ENCODE measurements around the gene GTPBP6. TPM values are rescaled to one million over a fixed set of nuclear protein-coding genes. Genes with fewer than 3 reads are reported as not detected.

The GTPBP6 gene
- total and polyA plus RNA-seq, 8 donors = 20.3 to 57.8 (median 32.1) TPM

- DNase-seq (no peak), FAIRE-seq (no peak), ATAC-seq (no peak)
- no peak overlapping the region for H3K27ac ChIP-seq
- H3K27me3 ChIP-seq = no peaks in the 10 kb centered on the region
- intact Hi-C loops (cut with DNase I) = no loop called here
- H3K4me1 ChIP-seq = no peaks in the 10 kb centered on the region
- TF ChIP-seq, protein P1, sequence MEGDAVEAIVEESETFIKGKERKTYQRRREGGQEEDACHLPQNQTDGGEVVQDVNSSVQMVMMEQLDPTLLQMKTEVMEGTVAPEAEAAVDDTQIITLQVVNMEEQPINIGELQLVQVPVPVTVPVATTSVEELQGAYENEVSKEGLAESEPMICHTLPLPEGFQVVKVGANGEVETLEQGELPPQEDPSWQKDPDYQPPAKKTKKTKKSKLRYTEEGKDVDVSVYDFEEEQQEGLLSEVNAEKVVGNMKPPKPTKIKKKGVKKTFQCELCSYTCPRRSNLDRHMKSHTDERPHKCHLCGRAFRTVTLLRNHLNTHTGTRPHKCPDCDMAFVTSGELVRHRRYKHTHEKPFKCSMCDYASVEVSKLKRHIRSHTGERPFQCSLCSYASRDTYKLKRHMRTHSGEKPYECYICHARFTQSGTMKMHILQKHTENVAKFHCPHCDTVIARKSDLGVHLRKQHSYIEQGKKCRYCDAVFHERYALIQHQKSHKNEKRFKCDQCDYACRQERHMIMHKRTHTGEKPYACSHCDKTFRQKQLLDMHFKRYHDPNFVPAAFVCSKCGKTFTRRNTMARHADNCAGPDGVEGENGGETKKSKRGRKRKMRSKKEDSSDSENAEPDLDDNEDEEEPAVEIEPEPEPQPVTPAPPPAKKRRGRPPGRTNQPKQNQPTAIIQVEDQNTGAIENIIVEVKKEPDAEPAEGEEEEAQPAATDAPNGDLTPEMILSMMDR (IDR thresholded peaks at IDR 0.05) = no peak
- no peak overlapping the region for H3K4me3 ChIP-seq
- peaks cover 0 to 12% (median 0%) of the 10 kb centered on the region in 3 donors for H3K36me3 ChIP-seq
- H3K9me3 ChIP-seq = no peaks in the 10 kb centered on the region
- 78 to 79% methylated on average over 38 of the region's 38 CpGs for WGBS, 2 donors
Measured at GRCh38 chrX:362937-363620, 44.5 kb upstream of the GTPBP6 start.

DNA sequence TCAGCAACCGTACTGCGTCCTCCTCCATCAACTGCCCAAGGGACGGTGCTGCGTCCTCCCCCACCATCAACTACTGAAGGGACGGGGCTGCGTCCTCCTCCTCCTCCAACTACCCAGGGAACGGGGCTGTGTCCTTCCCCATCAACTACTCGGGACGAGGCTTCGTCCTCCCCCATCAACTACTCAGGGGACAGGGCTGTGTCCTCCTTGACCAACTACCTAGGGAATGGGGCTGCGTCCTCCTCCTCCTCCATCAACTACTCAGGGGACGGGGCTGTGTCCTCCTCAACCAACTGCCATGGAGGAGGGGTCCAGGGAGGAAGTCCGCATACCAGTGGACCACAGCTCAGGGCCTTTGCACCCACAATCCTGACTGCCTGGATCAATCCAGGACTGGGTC, 43.8 kb upstream of the GTPBP6 start:
- H3K4me1 ChIP-seq = no peaks in the 10 kb centered on the region
- H3K27ac ChIP-seq = no peak overlapping the region
- DNase-seq (no peak), ATAC-seq (no peak), FAIRE-seq (no peak)
- intact Hi-C loops (cut with DNase I) = no loop called here
- H3K36me3 ChIP-seq = peaks cover 0 to 12% (median 0%) of the 10 kb centered on the region in 3 donors
- H3K27me3 ChIP-seq = no peaks in the 10 kb centered on the region
- H3K4me3 ChIP-seq = no peak overlapping the region
- TF ChIP-seq, protein P1 (IDR thresholded peaks at IDR 0.05) = no peak
- WGBS, 2 donors = 96 to 98% methylated on average over 13 of the region's 13 CpGs
- no peaks in the 10 kb centered on the region for H3K9me3 ChIP-seq

- Histone ChIP-seq H3K4me1 (no peaks in the 10 kb centered on the region), H3K4me3 (no peak overlapping the region), H3K9me3 (no peaks in the 10 kb centered on the region), H3K27me3 (no peaks in the 10 kb centered on the region), H3K27ac (no peak overlapping the region), H3K36me3 (peaks cover 0 to 12% (median 0%) of the 10 kb centered on the region in 3 donors)
- no peak for DNase-seq
- 96 to 98% methylated on average over 54 of the region's 54 CpGs for WGBS, 2 donors
- intact Hi-C loops (cut with DNase I) = no loop called here
- TF ChIP-seq, protein P1 (IDR thresholded peaks at IDR 0.05) = no peak
- ATAC-seq = no peak
- FAIRE-seq = no peak
Measured at GRCh38 chrX:361231-362145, 42.9 kb upstream of the GTPBP6 start.

- 93 to 94% methylated on average over 25 to 26 of the region's 26 CpGs for WGBS, 2 donors
- Histone ChIP-seq H3K9me3 (no peaks in the 10 kb centered on the region), H3K36me3 (peaks cover 0 to 12% (median 0%) of the 10 kb centered on the region in 3 donors), H3K4me3 (no peak overlapping the region), H3K27ac (no peak overlapping the region), H3K27me3 (no peaks in the 10 kb centered on the region), H3K4me1 (no peaks in the 10 kb centered on the region)
- TF ChIP-seq, protein P1 (IDR thresholded peaks at IDR 0.05) = no peak
- ATAC-seq = no peak
- DNase-seq = no peak
- intact Hi-C loops (cut with DNase I) = no loop called here
- FAIRE-seq = no peak
Measured at GRCh38 chrX:360496-361150, 42.0 kb upstream of the GTPBP6 start.

Measured in pancreas (tissue), 10 donors.